SK-N-SH (cell line): ENCODE measurements around the gene SERPINE1. TPM values are rescaled to one million over a fixed set of nuclear protein-coding genes. Genes with fewer than 3 reads are reported as not detected.

Source experiments
- CTCF ChIA-PET: fragments of 300-600, 350-600 bp; formaldehyde crosslinking; extraction: SDS; loops from one replicate; lab custom pipeline; 2021; lab: Yijun Ruan, JAX
- POLR2A ChIA-PET: fragments of 350-600 bp; sonication (Branson Sonifier 250); formaldehyde crosslinking; extraction: SDS; loops from one replicate; lab custom pipeline; 2020; ENCODE audit warnings: antibody characterized with exemption, inconsistent platforms; lab: Yijun Ruan, JAX
- DNase-seq: peaks from one replicate; pipeline ENCODE4 v3.0.0; 2012
- H2AFZ ChIP-seq: fragments of 200-600 bp; sonication (generic); 2 replicates; pipeline ENCODE4 v1.8.1; 2016; ENCODE audit warnings: antibody characterized with exemption, mild to moderate bottlenecking, low read depth
- H3F3A ChIP-seq: fragments of 200-600 bp; sonication (generic); replicated peaks from 2 replicates; pipeline ENCODE3; 2016; ENCODE audit warnings: antibody characterized with exemption, mild to moderate bottlenecking; ENCODE audit not compliant: insufficient read depth
- H3K27ac ChIP-seq, 2 experiments: fragments of 200-500 bp in 1 of 2; fragments of 200-600 bp in 1 of 2; sonication (Bioruptor generic) in 1 of 2; sonication (generic), shearing (Covaris generic) in 1 of 2; 2 replicates each; pipeline versions ENCODE4 v1.5.1 to v1.6.1; 2014 to 2016; ENCODE audit warnings: low read depth in 2 of 2, inconsistent platforms in 1 of 2, low read length in 1 of 2, mild to moderate bottlenecking in 1 of 2, mixed read lengths in 1 of 2
- H3K27me3 ChIP-seq: fragments of 200-600 bp; sonication (generic), shearing (Covaris generic); 2 replicates; pipeline ENCODE4 v1.6.1; 2016; ENCODE audit warnings: mixed run types; ENCODE audit not compliant: insufficient read depth
- H3K36me3 ChIP-seq, 2 experiments: fragments of 200-500 bp in 1 of 2; fragments of 200-600 bp in 1 of 2; sonication (Bioruptor generic) in 1 of 2; sonication (generic) in 1 of 2; replicated peaks in 1 of 2; 2 replicates each; pipeline versions ENCODE3 to v1.5.1; 2014 to 2016; ENCODE audit warnings: low read length in 1 of 2, mild to moderate bottlenecking in 1 of 2; ENCODE audit not compliant: insufficient read depth in 2 of 2, control insufficient read depth in 1 of 2
- H3K4me1 ChIP-seq, 2 experiments: fragments of 200-500 bp in 1 of 2; fragments of 200-600 bp in 1 of 2; sonication (Bioruptor generic) in 1 of 2; sonication (generic), shearing (Covaris generic) in 1 of 2; 2 replicates each; pipeline versions ENCODE4 v1.5.1 to v1.6.1; 2014 to 2016; ENCODE audit warnings: low read depth in 1 of 2, low read length in 1 of 2, mixed run types in 1 of 2; ENCODE audit not compliant: insufficient read depth in 2 of 2, control insufficient read depth in 1 of 2
- H3K4me2 ChIP-seq: fragments of 200-600 bp; sonication (generic), shearing (Covaris generic); 2 replicates; pipeline ENCODE4 v1.6.1; 2017; ENCODE audit warnings: mixed run types
- H3K4me3 ChIP-seq, 2 experiments: fragments of 200-500 bp in 1 of 2; fragments of 200-600 bp in 1 of 2; sonication (Bioruptor generic) in 1 of 2; sonication (generic), shearing (Covaris generic) in 1 of 2; 2 replicates each; pipeline versions ENCODE4 v1.5.1 to v1.8.1; 2014 to 2016; ENCODE audit warnings: low read depth in 2 of 2, inconsistent platforms in 1 of 2, low read length in 1 of 2, mild to moderate bottlenecking in 1 of 2, mixed read lengths in 1 of 2, moderate library complexity in 1 of 2
- H3K79me2 ChIP-seq: fragments of 200-600 bp; sonication (generic); 2 replicates; pipeline ENCODE4 v1.8.1; 2017; ENCODE audit warnings: mild to moderate bottlenecking; ENCODE audit not compliant: insufficient read depth
- H3K9ac ChIP-seq: fragments of 200-600 bp; sonication (generic); 2 replicates; pipeline ENCODE4 v1.6.1; 2017; ENCODE audit warnings: mixed run types
- H3K9me2 ChIP-seq: fragments of 200-600 bp; sonication (generic); 2 replicates; pipeline ENCODE4 v1.6.1; 2017; ENCODE audit warnings: mixed run types
- H3K9me3 ChIP-seq: fragments of 200-600 bp; sonication (generic); 2 replicates; pipeline ENCODE4 v1.6.1; 2017; ENCODE audit warnings: mixed run types, mild to moderate bottlenecking, moderate library complexity
- H4K20me1 ChIP-seq: fragments of 200-600 bp; sonication (generic); 2 replicates; pipeline ENCODE4 v1.6.1; 2017; ENCODE audit warnings: mild to moderate bottlenecking, mixed run types; ENCODE audit not compliant: insufficient read depth
- ELF1 ChIP-seq: IDR thresholded peaks from 2 replicates; pipeline ENCODE4 v1.4.0; 2012
- EZH2phosphoT487 ChIP-seq: fragments of 200-600 bp; sonication (generic); IDR thresholded peaks from 2 replicates; pipeline ENCODE4 v1.6.1; 2017; ENCODE audit warnings: low read depth, mixed run types, mild to moderate bottlenecking, antibody characterized with exemption, moderate library complexity, borderline replicate concordance
- FOSL2 ChIP-seq: IDR thresholded peaks from 2 replicates; pipeline ENCODE4 v1.4.0; 2012; ENCODE audit warnings: low read depth, mild to moderate bottlenecking, moderate library complexity, borderline replicate concordance
- FOXM1 ChIP-seq: IDR thresholded peaks from 2 replicates; pipeline ENCODE4 v1.4.0; 2012; ENCODE audit warnings: low read depth, mild to moderate bottlenecking
- GATA2 ChIP-seq: sonication (generic); formaldehyde crosslinking; IDR thresholded peaks from 2 replicates; pipeline ENCODE4 v1.5.0; 2020; ENCODE audit warnings: mild to moderate bottlenecking, missing genetic modification reagents
- JUND ChIP-seq: IDR thresholded peaks from 2 replicates; pipeline ENCODE4 v1.4.0; 2012
- MEF2A ChIP-seq: IDR thresholded peaks from 2 replicates; pipeline ENCODE4 v1.4.0; 2012; ENCODE audit warnings: low read depth, borderline replicate concordance
- NRF1 ChIP-seq: IDR thresholded peaks from 2 replicates; pipeline ENCODE4 v1.6.1; 2012; ENCODE audit warnings: low read depth, mild to moderate bottlenecking, low read length
- POLR2AphosphoS5 ChIP-seq: IDR thresholded peaks from 2 replicates; pipeline ENCODE4 v1.6.1; 2012; ENCODE audit warnings: low read depth, low read length
- RAD21 ChIP-seq: IDR thresholded peaks from 2 replicates; pipeline ENCODE4 v1.6.1; 2012; ENCODE audit warnings: mild to moderate bottlenecking, low read length
- RCOR1 ChIP-seq: fragments of 150-350 bp; IDR thresholded peaks from 2 replicates; pipeline ENCODE4 v1.6.1; 2017; ENCODE audit warnings: antibody characterized with exemption, low read length
- REST ChIP-seq: IDR thresholded peaks from 2 replicates; pipeline ENCODE4 v1.6.1; 2012; ENCODE audit warnings: mild to moderate bottlenecking, low read depth, low read length, moderate library complexity
- RFX5 ChIP-seq: IDR thresholded peaks from 2 replicates; pipeline ENCODE4 v1.6.1; 2012; ENCODE audit warnings: mild to moderate bottlenecking, improper control_type of control experiment, low read length
- RXRA ChIP-seq: IDR thresholded peaks from 2 replicates; pipeline ENCODE4 v1.4.0; 2012; ENCODE audit warnings: low read depth, mild to moderate bottlenecking, borderline replicate concordance
- SMC3 ChIP-seq: IDR thresholded peaks from 2 replicates; pipeline ENCODE4 v1.6.1; 2012; ENCODE audit warnings: low read depth, low read length, improper control_type of control experiment
- TAF1 ChIP-seq: IDR thresholded peaks from 2 replicates; pipeline ENCODE4 v1.6.1; 2012; ENCODE audit warnings: low read depth, mild to moderate bottlenecking, low read length, moderate library complexity, borderline replicate concordance
- TCF12 ChIP-seq: IDR thresholded peaks from 2 replicates; pipeline ENCODE4 v1.4.0; 2012
- YY1 ChIP-seq: IDR thresholded peaks from 2 replicates; pipeline ENCODE4 v1.4.0; 2012; ENCODE audit warnings: low read depth, mild to moderate bottlenecking
- WGBS: methylation state at CpG from one replicate; pipeline ENCODE4 v1.1.6; 2017; ENCODE audit warnings: low lambda C conversion rate; 5-methylcytosine and 5-hydroxymethylcytosine counted together
- polyA plus RNA-seq, 3 experiments: library from polyadenylated mRNA; depleted of rRNA; stranded (reverse); fragments of >200 nt; gene quantifications; 2 replicates each; pipeline ENCODE4 v1.2.3, GENCODE V29; 2012
- TF ChIP-seq, protein P1 (sequence below): fragments of 150-350 bp; IDR thresholded peaks from 2 replicates; pipeline ENCODE4 v1.6.1; 2017; ENCODE audit warnings: antibody characterized with exemption, low read length, low read depth, borderline replicate concordance
- TF ChIP-seq, protein P2 (sequence below): fragments of 200-600 bp; sonication (generic); IDR thresholded peaks from 2 replicates; pipeline ENCODE4 v1.6.1; 2017; ENCODE audit warnings: antibody characterized with exemption, mild to moderate bottlenecking, moderate library complexity
- TF ChIP-seq, protein P3 (sequence below): IDR thresholded peaks from 2 replicates; pipeline ENCODE4 v1.4.0; 2012; ENCODE audit warnings: low read depth
- TF ChIP-seq, protein P4 (sequence below): IDR thresholded peaks from 2 replicates; pipeline ENCODE4; 2012

The SERPINE1 gene
- polyA plus RNA-seq, 1 of the 3 experiments (the other 2 are of a cell fraction), result 4,174 TPM

DNA sequence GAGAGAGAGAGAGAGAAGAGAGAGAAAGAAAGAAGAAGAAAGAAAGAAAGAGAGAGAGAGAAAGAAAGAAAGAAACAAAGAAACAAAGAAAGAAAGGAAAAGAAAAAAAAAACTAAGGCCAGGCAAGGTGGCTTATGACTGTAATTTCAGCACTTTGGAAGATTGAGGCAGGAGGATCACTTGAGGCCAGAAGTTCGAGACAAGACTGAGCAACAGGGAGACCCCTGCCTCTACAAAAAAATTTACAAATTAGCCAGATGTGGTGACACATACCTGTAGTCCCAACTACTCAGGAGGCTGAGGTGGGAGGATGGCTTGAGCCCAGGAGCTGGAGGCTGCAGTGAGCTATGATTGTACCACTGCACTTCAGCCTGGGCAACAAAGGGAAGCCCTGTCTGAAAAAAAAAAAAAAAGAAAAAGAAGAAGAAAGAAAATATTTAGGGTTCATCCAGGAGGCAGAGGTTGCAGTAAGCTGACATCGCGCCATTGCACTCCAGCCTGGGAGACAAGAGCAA lies 2.8 kb downstream of the SERPINE1 start:
- Histone ChIP-seq H2AFZ (no peak overlapping the region), H3K4me3 (peak overlapping the region; percentile 25 to 85; a peak in 3 of 4 replicates), H3K9me3 (no peaks in the 10 kb centered on the region), H3K36me3 (peaks cover 13 to 74% of the 10 kb centered on the region in 2 experiments), H3K27ac (peak overlapping the region in 1 of 2 experiments; percentile 98; a peak in 2 of 4 replicates), H3K79me2 (peaks cover 73% of the 10 kb centered on the region), H3K4me1 (peaks cover 20 to 38% of the 10 kb centered on the region in 2 experiments; a peak in 3 of 4 replicates), H3F3A (peaks cover 97% of the 10 kb centered on the region), H4K20me1 (peaks cover 76% of the 10 kb centered on the region), H3K9me2 (no peaks in the 10 kb centered on the region), H3K27me3 (no peaks in the 10 kb centered on the region), H3K4me2 (peak overlapping the region; percentile 96), H3K9ac (peak overlapping the region; percentile 95)
- WGBS, result 84% methylated on average over 3 of the region's 3 CpGs
- TF ChIP-seq RXRA (0 out of 2 replicates have a peak, but pooled peaks have one; percentile 10), POLR2AphosphoS5 (peak; percentile 69), NRF1 (no peak), EZH2phosphoT487 (no peak), JUND (peak; percentile 21; the same call in 1 of the 2 replicates), FOXM1 (no peak), TAF1 (no peak), RCOR1 (no peak), RFX5 (no peak), GATA2 (CRISPR knock-in tag) (no peak), FOSL2 (no peak), ELF1 (0 out of 2 replicates have a peak, but pooled peaks have one; percentile 4), RAD21 (no peak), MEF2A (no peak), SMC3 (no peak), REST (no peak), TCF12 (no peak), YY1 (no peak)
- TF ChIP-seq, protein P1, sequence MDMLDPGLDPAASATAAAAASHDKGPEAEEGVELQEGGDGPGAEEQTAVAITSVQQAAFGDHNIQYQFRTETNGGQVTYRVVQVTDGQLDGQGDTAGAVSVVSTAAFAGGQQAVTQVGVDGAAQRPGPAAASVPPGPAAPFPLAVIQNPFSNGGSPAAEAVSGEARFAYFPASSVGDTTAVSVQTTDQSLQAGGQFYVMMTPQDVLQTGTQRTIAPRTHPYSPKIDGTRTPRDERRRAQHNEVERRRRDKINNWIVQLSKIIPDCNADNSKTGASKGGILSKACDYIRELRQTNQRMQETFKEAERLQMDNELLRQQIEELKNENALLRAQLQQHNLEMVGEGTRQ, result no peak
- TF ChIP-seq, protein P2, sequence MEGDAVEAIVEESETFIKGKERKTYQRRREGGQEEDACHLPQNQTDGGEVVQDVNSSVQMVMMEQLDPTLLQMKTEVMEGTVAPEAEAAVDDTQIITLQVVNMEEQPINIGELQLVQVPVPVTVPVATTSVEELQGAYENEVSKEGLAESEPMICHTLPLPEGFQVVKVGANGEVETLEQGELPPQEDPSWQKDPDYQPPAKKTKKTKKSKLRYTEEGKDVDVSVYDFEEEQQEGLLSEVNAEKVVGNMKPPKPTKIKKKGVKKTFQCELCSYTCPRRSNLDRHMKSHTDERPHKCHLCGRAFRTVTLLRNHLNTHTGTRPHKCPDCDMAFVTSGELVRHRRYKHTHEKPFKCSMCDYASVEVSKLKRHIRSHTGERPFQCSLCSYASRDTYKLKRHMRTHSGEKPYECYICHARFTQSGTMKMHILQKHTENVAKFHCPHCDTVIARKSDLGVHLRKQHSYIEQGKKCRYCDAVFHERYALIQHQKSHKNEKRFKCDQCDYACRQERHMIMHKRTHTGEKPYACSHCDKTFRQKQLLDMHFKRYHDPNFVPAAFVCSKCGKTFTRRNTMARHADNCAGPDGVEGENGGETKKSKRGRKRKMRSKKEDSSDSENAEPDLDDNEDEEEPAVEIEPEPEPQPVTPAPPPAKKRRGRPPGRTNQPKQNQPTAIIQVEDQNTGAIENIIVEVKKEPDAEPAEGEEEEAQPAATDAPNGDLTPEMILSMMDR, result no peak
- TF ChIP-seq, protein P3, sequence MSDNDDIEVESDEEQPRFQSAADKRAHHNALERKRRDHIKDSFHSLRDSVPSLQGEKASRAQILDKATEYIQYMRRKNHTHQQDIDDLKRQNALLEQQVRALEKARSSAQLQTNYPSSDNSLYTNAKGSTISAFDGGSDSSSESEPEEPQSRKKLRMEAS, result no peak
- TF ChIP-seq, protein P4, sequence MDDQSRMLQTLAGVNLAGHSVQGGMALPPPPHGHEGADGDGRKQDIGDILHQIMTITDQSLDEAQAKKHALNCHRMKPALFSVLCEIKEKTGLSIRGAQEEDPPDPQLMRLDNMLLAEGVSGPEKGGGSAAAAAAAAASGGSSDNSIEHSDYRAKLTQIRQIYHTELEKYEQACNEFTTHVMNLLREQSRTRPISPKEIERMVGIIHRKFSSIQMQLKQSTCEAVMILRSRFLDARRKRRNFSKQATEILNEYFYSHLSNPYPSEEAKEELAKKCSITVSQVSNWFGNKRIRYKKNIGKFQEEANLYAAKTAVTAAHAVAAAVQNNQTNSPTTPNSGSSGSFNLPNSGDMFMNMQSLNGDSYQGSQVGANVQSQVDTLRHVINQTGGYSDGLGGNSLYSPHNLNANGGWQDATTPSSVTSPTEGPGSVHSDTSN, result no peak
- no peak for DNase-seq
- ChIA-PET POLR2A (no interaction called here), CTCF (interaction anchor here (1.0 to 1.4 kb wide), 2 partner anchors 14 to 235 kb away, joined by 3 to 7 read pairs; no protein-coding TSS in a partner anchor)
